Ishikawa (cell line): ENCODE results near the gene DCUN1D2.

Experiments used
- CREB1 ChIP-seq: IDR thresholded peaks from 2 replicates; pipeline ENCODE4 v1.6.1; 2012; ENCODE audit warnings: low read depth
- EGR1 ChIP-seq: IDR thresholded peaks from 2 replicates; pipeline ENCODE4 v1.6.1; 2012
- EP300 ChIP-seq: IDR thresholded peaks from 2 replicates; pipeline ENCODE4 v1.6.1; 2012; ENCODE audit warnings: borderline replicate concordance
- MAX ChIP-seq: IDR thresholded peaks from 2 replicates; pipeline ENCODE4 v1.6.1; 2012
- NFIC ChIP-seq: IDR thresholded peaks from 2 replicates; pipeline ENCODE4 v1.6.1; 2012
- RAD21 ChIP-seq: IDR thresholded peaks from 2 replicates; pipeline ENCODE4 v1.6.1; 2012; ENCODE audit warnings: low read depth
- REST ChIP-seq: IDR thresholded peaks from 2 replicates; pipeline ENCODE4 v1.6.1; 2012; ENCODE audit warnings: low read depth, mild to moderate bottlenecking
- TAF1 ChIP-seq: IDR thresholded peaks from 2 replicates; pipeline ENCODE4 v1.6.1; 2012; ENCODE audit warnings: low read depth, mild to moderate bottlenecking
- USF1 ChIP-seq: IDR thresholded peaks from 2 replicates; pipeline ENCODE4 v1.6.1; 2012
- YY1 ChIP-seq: IDR thresholded peaks from 2 replicates; pipeline ENCODE4 v1.6.1; 2012; ENCODE audit warnings: low read depth
- ZBTB7A ChIP-seq: IDR thresholded peaks from 2 replicates; pipeline ENCODE4 v1.6.1; 2012; ENCODE audit warnings: low read depth

GRCh38 chr13:113419531-113420193 lies 70.8 kb downstream of the DCUN1D2 start:
- TF ChIP-seq REST: no peak
- TF ChIP-seq TAF1: no peak
- no peak for TF ChIP-seq NFIC
- TF ChIP-seq USF1: no peak
- no peak for TF ChIP-seq MAX
- no peak for TF ChIP-seq EP300
- TF ChIP-seq YY1: no peak
- no peak for TF ChIP-seq RAD21
- no peak for TF ChIP-seq CREB1
- TF ChIP-seq EGR1: no peak
- no peak for TF ChIP-seq ZBTB7A
